CD14-positive monocyte (primary cell): Measurements from ENCODE around the gene FAM20C. TPM values are rescaled to one million over a fixed set of nuclear protein-coding genes. Genes with fewer than 3 reads are reported as not detected.

Source experiments
- DNase-seq, 3 donors: peaks; one replicate each; pipeline ENCODE4 v3.0.0-alpha.2; 2011 to 2022
- H2AFZ ChIP-seq: 2 replicates; pipeline ENCODE4 v1.6.0; 2012; ENCODE audit warnings: mild to moderate bottlenecking, low read depth, low read length, inconsistent platforms; ENCODE audit not compliant: insufficient read depth, poor library complexity, severe bottlenecking
- H3K27ac ChIP-seq, 2 donors: 1 replicate in 1 of 2; 2 replicates in 1 of 2; pipeline ENCODE4 v1.5.1; 2012 to 2013; ENCODE audit warnings: low read length in 2 of 2, control low read depth in 1 of 2, inconsistent platforms in 1 of 2, low read depth in 1 of 2, mild to moderate bottlenecking in 1 of 2
- H3K27me3 ChIP-seq, 2 donors: one replicate each; pipeline versions ENCODE4 v1.6.0 to v1.6.1; 2011 to 2013; ENCODE audit warnings: low read length in 2 of 2; ENCODE audit not compliant: control insufficient read depth in 2 of 2, insufficient read depth in 2 of 2
- H3K36me3 ChIP-seq, 2 donors: replicated peaks in 1 of 2; 1 replicate in 1 of 2; 2 replicates in 1 of 2; pipeline versions ENCODE4 v1.5.1 to v1.6.1; 2012 to 2013; ENCODE audit warnings: low read length in 2 of 2, control low read depth in 1 of 2, inconsistent platforms in 1 of 2, mild to moderate bottlenecking in 1 of 2; ENCODE audit not compliant: insufficient read depth in 2 of 2, control insufficient read depth in 1 of 2
- H3K4me1 ChIP-seq, 2 donors: 1 replicate in 1 of 2; 2 replicates in 1 of 2; pipeline versions ENCODE4 v1.5.1 to v1.6.1; 2012 to 2013; ENCODE audit warnings: low read length in 2 of 2, control low read depth in 1 of 2, inconsistent platforms in 1 of 2, mild to moderate bottlenecking in 1 of 2, moderate library complexity in 1 of 2; ENCODE audit not compliant: insufficient read depth in 2 of 2, control insufficient read depth in 1 of 2
- H3K4me2 ChIP-seq: replicated peaks from 2 replicates; pipeline ENCODE3; 2012; ENCODE audit warnings: low read length, moderate library complexity, mild to moderate bottlenecking; ENCODE audit not compliant: poor library complexity, severe bottlenecking; ENCODE audit errors: extremely low read depth
- H3K4me3 ChIP-seq, 3 experiments: fragments of 200-600 bp in 1 of 3; sonication (generic) in 1 of 3; replicated peaks in 1 of 3; 1 replicate in 2 of 3; 2 replicates in 1 of 3; pipeline ENCODE4 v1.5.1; 2011 to 2013; ENCODE audit warnings: low read length in 3 of 3, mild to moderate bottlenecking in 3 of 3, control low read depth in 2 of 3, low read depth in 2 of 3, inconsistent platforms in 1 of 3, moderate library complexity in 1 of 3
- H3K79me2 ChIP-seq: 2 replicates; pipeline ENCODE4 v1.6.0; 2012; ENCODE audit warnings: mild to moderate bottlenecking, control low read depth, inconsistent platforms, low read length, moderate library complexity; ENCODE audit not compliant: insufficient read depth
- H3K9ac ChIP-seq: 2 replicates; pipeline ENCODE4 v1.6.0; 2017; ENCODE audit warnings: low read length, mild to moderate bottlenecking; ENCODE audit not compliant: insufficient read depth, poor library complexity, severe bottlenecking
- H3K9me3 ChIP-seq, 2 donors: replicated peaks in 1 of 2; 1 replicate in 1 of 2; 2 replicates in 1 of 2; pipeline versions ENCODE4 v1.5.1 to v1.6.1; 2012 to 2013; ENCODE audit warnings: low read length in 2 of 2, control low read depth in 1 of 2; ENCODE audit not compliant: control insufficient read depth in 1 of 2, insufficient read depth in 1 of 2
- H4K20me1 ChIP-seq: 2 replicates; pipeline ENCODE4 v1.6.0; 2012; ENCODE audit warnings: mild to moderate bottlenecking, low read length, control low read depth, moderate library complexity; ENCODE audit not compliant: insufficient read depth
- H3K27ac Mint-ChIP-seq, 7 donors: one replicate each; pipeline ENCODE4 v1.8.0; 2020; ENCODE audit warnings: mild to moderate bottlenecking in 7 of 7, mixed read lengths in 7 of 7, moderate library complexity in 6 of 7, inconsistent platforms in 2 of 7
- H3K27me3 Mint-ChIP-seq, 3 donors: one replicate each; pipeline ENCODE4 v1.8.0; 2021 to 2022; ENCODE audit warnings: low read depth in 3 of 3, mild to moderate bottlenecking in 3 of 3, mixed read lengths in 3 of 3, moderate library complexity in 3 of 3, inconsistent platforms in 1 of 3
- H3K36me3 Mint-ChIP-seq, 2 donors: one replicate each; pipeline ENCODE4 v1.8.0; 2020; ENCODE audit warnings: mixed read lengths in 2 of 2, inconsistent platforms in 1 of 2, mild to moderate bottlenecking in 1 of 2
- H3K4me1 Mint-ChIP-seq: one replicate; pipeline ENCODE4 v1.8.0; 2020; ENCODE audit warnings: mild to moderate bottlenecking, mixed read lengths
- H3K4me3 Mint-ChIP-seq, 2 donors: one replicate each; pipeline ENCODE4 v1.8.0; 2020; ENCODE audit warnings: mild to moderate bottlenecking in 2 of 2, mixed read lengths in 2 of 2, moderate library complexity in 1 of 2
- H3K9me3 Mint-ChIP-seq, 7 donors: one replicate each; pipeline ENCODE4 v1.8.0; 2020 to 2022; ENCODE audit warnings: mixed read lengths in 7 of 7, mild to moderate bottlenecking in 6 of 7, moderate library complexity in 6 of 7, inconsistent platforms in 2 of 7
- CTCF ChIP-seq: fragments of 200-600 bp; IDR thresholded peaks from one replicate; pipeline ENCODE4 v1.8.0; 2022; ENCODE audit warnings: antibody characterized with exemption, mild to moderate bottlenecking
- WGBS: methylation state at CpG from one replicate; pipeline ENCODE4 v1.1.5; 2013; ENCODE audit warnings: missing lambda C conversion rate; ENCODE audit not compliant: insufficient coverage; 5-methylcytosine and 5-hydroxymethylcytosine counted together
- intact Hi-C, 2 donors: fragments of 100-400 bp; cut with micrococcal nuclease; formaldehyde crosslinking; loops; one replicate each; pipeline versions ENCODE4 v1.15.0 to v1.15.1; 2023
- polyA plus RNA-seq, 3 donors: library from polyadenylated mRNA; depleted of rRNA in 1 of 3; unstranded in 2 of 3; stranded (reverse) in 1 of 3; fragments of 300-500 nt in 2 of 3; fragments of >200 nt in 1 of 3; fragmentation: Illumina TruSeq in 2 of 3; gene quantifications; 1 replicate in 2 of 3; 2 replicates in 1 of 3; pipeline ENCODE4 v1.2.3, GENCODE V29; 2012 to 2021

FAM20C gene
- polyA plus RNA-seq, 3 donors: 1.2 to 32.2 (median 1.5) TPM

GRCh38 chr7:248732-249435 lies 56.5 kb downstream of the FAM20C start:
- no peaks in the 10 kb centered on the region for H3K4me1 Mint-ChIP-seq
- no peaks in the 10 kb centered on the region for H3K79me2 ChIP-seq
- H3K9ac ChIP-seq: no peak overlapping the region
- H3K9me3 Mint-ChIP-seq: peaks cover 0 to 15% (median 12%) of the 10 kb centered on the region in 7 donors
- H3K4me3 Mint-ChIP-seq: no peak overlapping the region
- peaks cover 0 to 2% (median 0%) of the 10 kb centered on the region in 3 donors for H3K27me3 Mint-ChIP-seq
- peak overlapping the region in 1 of 7 donors; percentile 24 for H3K27ac Mint-ChIP-seq
- no peak overlapping the region for H3K4me3 ChIP-seq
- no peak overlapping the region for H3K27ac ChIP-seq
- H3K36me3 Mint-ChIP-seq: peaks cover 55 to 73% of the 10 kb centered on the region in 2 donors
- peaks cover 0 to 12% of the 10 kb centered on the region in 2 donors for H3K9me3 ChIP-seq
- 91% methylated on average over 11 of the region's 20 CpGs for WGBS
- no peak for DNase-seq
- H4K20me1 ChIP-seq: peaks cover 26% of the 10 kb centered on the region
- no peak overlapping the region for H3K4me2 ChIP-seq
- no peak overlapping the region for H2AFZ ChIP-seq
- intact Hi-C loops: no loop called here
- H3K36me3 ChIP-seq: peaks cover 48 to 100% of the 10 kb centered on the region in 2 donors
- H3K4me1 ChIP-seq: no peaks in the 10 kb centered on the region
- no peaks in the 10 kb centered on the region for H3K27me3 ChIP-seq
- no peak for TF ChIP-seq CTCF

DNA sequence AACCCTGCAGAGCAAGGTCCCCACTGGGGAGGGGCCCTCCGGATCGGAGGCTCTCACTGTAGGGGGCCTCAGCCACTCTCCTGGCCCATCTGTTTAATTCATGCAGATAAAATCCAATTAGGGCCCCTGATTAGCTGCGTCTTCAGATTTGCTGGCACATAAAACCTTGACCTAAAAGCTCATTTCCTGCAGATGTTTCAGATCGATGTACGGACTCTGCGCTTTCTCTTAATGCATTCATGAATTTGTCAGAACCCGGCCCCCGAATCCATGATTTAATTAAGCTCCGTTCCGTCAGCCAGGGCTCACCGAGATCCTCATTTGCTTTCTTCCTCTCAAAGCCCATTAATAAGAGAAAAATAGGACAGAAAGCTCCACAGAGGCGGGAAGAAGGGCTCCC lies 57.6 kb downstream of the FAM20C start:
- H3K36me3 Mint-ChIP-seq: peaks cover 58 to 75% of the 10 kb centered on the region in 2 donors
- Histone ChIP-seq H3K4me3 (no peak overlapping the region), H3K27me3 (no peaks in the 10 kb centered on the region), H3K4me2 (no peak overlapping the region), H3K4me1 (no peaks in the 10 kb centered on the region), H3K79me2 (no peaks in the 10 kb centered on the region), H2AFZ (no peak overlapping the region), H3K27ac (no peak overlapping the region), H3K36me3 (peaks cover 48 to 100% of the 10 kb centered on the region in 2 donors), H3K9me3 (peaks cover 11 to 23% of the 10 kb centered on the region in 2 donors), H4K20me1 (peaks cover 15% of the 10 kb centered on the region), H3K9ac (no peak overlapping the region)
- no peak for TF ChIP-seq CTCF
- H3K4me3 Mint-ChIP-seq: no peak overlapping the region
- WGBS: 95% methylated on average over 11 of the region's 12 CpGs
- no peak overlapping the region for H3K27ac Mint-ChIP-seq
- H3K27me3 Mint-ChIP-seq: peaks cover 0 to 2% (median 0%) of the 10 kb centered on the region in 3 donors
- intact Hi-C loops: no loop called here
- peaks cover 5 to 23% (median 19%) of the 10 kb centered on the region in 7 donors for H3K9me3 Mint-ChIP-seq
- H3K4me1 Mint-ChIP-seq: no peaks in the 10 kb centered on the region
- DNase-seq: no peak
